GM12864 (cell line): ENCODE results near the gene PPP3CA.
"Not testable (repeated sequence)": the region's sequence is repeated elsewhere in the genome, so short reads cannot be mapped to it uniquely, and the experiment has no call there.

Experiments used
- DNase-seq: peaks from one replicate; pipeline ENCODE4 v3.0.0-alpha.2; 2011; ENCODE audit warnings: low read depth
- H3K4me3 ChIP-seq: 2 replicates; pipeline ENCODE4 v1.5.1; 2011; ENCODE audit warnings: mild to moderate bottlenecking, low read depth, low read length, control low read depth
- CTCF ChIP-seq: IDR thresholded peaks from 2 replicates; pipeline ENCODE4 v1.5.1; 2011; ENCODE audit warnings: low read depth, mild to moderate bottlenecking, moderate library complexity, low read length, control low read depth, inconsistent platforms; ENCODE audit errors: missing control alignments

PPP3CA gene

GRCh38 chr4:101104312-101105052 is 242.8 kb downstream of the PPP3CA start:
- TF ChIP-seq CTCF = no peak
- DNase-seq = no peak
- no peak overlapping the region for H3K4me3 ChIP-seq

- no peak for TF ChIP-seq CTCF
- H3K4me3 ChIP-seq = no peak overlapping the region
- peak; percentile 38 for DNase-seq
Measured at GRCh38 chr4:101103381-101104142, 243.8 kb downstream of the PPP3CA start.

- no peak for DNase-seq
- H3K4me3 ChIP-seq = no peak overlapping the region
- TF ChIP-seq CTCF = no peak
Measured at GRCh38 chr4:101102114-101102742, 245.1 kb downstream of the PPP3CA start.

GRCh38 chr4:101101072-101101471 is 246.3 kb downstream of the PPP3CA start:
- no peak overlapping the region for H3K4me3 ChIP-seq
- DNase-seq = no peak
- TF ChIP-seq CTCF = no peak

- no peak overlapping the region for H3K4me3 ChIP-seq
- DNase-seq = no peak
- TF ChIP-seq CTCF = no peak
Measured at GRCh38 chr4:101098666-101099400, 248.5 kb downstream of the PPP3CA start.

- H3K4me3 ChIP-seq, DNase-seq: not testable (repeated sequence)
Measured at GRCh38 chr4:101092609-101093008, 254.7 kb downstream of the PPP3CA start.

GRCh38 chr4:101089168-101089567 is 258.2 kb downstream of the PPP3CA start:
- DNase-seq = no peak
- no peak for TF ChIP-seq CTCF
- H3K4me3 ChIP-seq = no peak overlapping the region
